Stimulated activated CD8-positive, alpha-beta memory T cell treated with anti-CD3 and anti-CD28 coated beads, Interleukin-4, amount 100 ng/mL, for 24 hours (primary cell): ENCODE measurements around the gene ANKFN1.
"Not testable (repeated sequence)": the region's sequence is repeated elsewhere in the genome, so short reads cannot be mapped to it uniquely, and the experiment has no call there.

Experiments
- DNase-seq: peaks from one replicate; pipeline ENCODE4 v3.0.0-alpha.2; 2020; ENCODE audit warnings: low read depth

The ANKFN1 gene

DNA sequence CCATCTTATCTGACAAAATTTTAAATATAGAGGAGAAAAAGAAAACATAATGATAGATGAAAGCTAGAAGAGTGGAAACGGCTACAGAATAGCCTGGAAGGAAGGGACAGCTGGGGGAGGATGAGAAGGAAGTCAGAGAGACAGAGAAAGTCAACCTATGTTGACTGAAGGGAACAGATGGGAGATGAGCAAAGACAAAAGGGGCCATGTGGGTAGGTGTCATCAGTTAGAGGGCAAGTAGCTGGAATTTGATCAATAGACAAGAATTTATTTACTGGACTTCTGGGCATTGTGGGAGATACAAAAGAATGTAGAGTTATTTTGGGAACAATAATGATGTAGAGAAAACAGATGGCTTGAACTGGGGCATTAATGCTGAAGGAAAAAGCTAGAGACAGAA is 194.4 kb downstream of the ANKFN1 start:
- no peak for DNase-seq

DNA sequence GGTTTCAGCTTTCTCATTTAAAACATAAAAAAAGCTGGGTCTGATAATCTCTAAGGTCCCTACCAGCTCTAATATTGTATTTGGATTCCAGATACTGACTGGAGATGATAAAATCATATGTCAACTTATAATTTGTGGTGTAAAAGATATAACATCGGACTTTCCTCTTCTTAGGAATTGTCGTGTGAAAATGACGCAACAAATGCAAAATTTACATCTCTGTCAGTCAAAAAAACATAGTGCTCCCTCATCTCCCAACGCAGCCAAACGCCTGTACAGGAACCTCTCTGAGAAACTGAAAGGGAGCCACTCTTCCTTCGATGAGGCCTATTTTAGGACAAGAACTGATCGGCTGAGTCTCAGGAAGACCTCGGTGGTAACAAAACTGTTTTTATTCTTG is 197.3 kb downstream of the ANKFN1 start:
- DNase-seq, result no peak

DNA sequence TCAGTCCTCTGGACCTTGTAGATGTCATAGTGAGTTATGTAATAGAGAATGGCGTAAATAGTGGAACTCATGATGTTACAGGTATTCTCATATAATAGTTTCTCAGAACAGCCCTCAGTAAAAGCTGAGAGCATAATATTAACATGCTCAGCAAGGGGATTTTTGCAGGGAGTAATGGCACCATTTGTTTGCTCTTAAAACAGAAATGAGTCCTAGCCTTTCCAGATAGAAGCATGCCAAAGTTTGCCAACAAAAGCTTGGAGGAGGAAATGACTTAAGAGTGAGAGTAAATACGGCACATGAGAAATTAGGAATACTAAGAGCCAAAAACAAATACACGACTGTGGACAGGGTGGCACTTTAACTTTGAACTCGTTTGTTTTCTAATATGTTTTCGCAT is 198.4 kb downstream of the ANKFN1 start:
- no peak for DNase-seq

DNA sequence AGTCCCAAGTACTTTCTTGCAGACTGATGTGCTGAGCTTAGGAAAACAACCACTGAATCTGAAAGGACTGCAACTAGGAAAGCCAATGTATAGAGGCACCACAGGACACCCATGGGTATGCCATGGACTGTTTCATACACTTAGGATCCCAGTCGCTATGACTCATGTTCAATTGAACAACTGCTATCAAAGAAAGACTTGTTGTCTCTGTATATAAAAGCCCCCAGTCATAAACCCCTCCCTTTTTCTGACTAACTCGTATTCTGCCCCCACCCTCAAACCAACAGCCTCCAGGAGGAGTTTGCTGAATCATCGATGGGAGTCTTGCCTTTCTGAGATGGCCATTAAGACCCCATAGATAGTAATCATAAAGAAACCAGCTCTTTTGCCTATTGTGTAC is 205.4 kb downstream of the ANKFN1 start:
- no peak for DNase-seq

DNA sequence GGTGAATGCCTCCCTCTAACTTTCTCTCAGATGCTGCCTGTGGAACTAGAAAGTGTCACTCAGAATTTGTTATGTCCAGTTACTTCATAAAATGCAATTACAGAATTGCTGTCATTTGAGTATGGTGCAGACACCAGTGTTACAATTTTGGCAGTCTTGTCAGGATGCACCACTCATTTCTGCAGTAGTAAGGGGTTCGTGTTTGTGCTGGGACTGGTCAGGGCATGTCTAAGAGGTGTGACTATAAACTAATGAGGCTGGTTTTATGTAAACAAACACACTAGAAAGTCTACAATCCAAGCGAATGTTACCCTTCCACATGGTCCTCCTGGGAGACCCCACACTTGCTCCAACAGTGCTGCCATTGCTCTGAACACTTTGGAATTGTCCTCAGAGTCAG is 206.2 kb downstream of the ANKFN1 start:
- DNase-seq, result no peak

DNA sequence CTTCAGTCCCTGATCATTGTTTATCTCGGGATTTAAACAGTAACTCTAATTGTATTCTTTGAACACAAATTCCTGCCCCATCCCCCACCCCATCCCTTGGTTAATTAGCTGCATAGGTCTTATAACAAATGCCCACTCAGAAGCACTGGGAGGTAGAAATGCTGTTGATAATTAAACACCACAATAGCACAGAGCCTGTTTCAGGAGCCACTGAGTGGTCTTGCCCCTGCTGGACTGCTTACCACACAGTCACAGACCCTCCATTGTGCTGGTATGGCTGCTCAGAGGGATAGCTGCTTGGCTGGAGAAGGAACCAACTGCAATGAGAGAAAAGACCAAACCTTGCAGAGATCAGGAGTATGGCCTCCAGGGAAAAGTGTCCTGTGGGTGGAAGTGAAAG is 214.1 kb downstream of the ANKFN1 start:
- DNase-seq, result no peak

DNA sequence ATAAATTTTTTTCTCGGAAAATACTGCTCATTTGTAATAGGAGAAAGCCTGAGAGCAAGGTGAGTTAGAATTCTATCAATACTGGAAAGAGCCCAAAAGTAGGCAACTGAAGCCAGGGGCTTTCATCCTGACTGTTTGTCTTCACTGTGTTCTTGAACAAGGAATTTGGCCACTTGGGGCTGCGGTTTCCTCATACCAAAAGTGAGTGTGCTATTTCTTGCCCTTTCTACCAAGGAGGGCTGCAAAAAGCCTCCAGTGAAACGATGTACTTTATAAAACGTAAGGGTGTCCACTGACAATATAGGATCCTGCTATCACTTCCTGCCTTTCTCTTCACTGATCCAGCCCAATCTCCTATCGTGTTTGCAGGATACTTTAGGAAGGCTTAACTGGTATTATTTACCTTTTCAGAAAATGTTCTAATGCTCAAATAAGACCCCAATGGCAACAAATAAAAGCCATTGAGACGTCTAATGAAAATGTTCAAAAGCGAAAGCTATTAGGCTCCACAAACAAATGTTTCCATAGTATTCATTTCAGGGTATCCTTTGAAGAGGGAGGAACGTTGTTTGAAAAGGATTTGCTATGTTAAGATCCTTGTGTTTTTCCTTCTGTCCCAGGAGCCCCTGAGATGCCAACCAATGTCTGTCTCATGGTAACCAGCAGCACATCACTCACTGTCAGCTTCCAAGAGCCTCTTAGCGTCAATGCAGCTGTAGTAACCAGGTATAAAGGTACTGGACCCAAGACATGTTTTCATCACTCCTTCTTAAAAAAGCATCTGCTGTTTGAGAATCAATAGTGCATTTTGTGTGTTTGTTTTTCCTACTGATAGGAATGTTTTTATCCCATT is 220.9 kb downstream of the ANKFN1 start:
- no peak for DNase-seq

DNA sequence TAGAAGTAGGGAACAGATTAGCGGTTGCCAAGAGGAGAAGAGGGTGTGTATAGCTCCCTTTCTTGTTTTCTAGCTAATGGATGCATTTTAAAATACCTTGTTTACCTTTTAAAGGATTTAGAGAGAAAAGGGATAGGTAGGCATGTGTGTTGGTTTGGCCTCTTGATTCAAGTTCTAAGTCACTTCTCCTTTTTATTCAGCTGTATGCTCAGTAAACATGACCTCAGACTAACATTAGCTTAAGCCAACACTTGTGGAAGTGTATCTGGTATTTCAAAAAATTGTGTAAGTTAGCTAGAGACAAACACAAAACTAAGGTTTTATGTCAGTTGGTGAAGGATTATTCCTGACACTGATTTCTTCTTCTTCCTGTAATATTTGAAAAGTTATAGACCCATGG is 236.1 kb downstream of the ANKFN1 start:
- DNase-seq, result no peak

DNA sequence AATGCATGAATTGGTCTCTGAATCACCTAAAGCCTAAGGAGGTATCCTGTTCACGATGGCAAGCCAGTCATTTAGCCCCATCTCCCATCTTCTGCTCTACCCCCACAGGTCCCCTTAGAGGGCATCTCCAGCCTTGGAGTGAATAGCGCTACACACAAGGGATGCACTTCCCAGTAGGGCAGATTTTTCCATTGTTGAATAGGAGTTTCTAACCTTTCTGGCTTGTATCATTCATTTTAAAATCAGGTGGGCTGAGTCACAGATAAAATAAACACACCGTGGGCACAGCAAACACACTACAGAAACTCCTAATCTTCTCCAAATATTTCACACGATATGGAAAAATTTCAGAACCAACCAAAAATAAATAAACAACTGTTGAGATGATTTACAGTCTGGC is 239.0 kb downstream of the ANKFN1 start:
- no peak for DNase-seq

DNA sequence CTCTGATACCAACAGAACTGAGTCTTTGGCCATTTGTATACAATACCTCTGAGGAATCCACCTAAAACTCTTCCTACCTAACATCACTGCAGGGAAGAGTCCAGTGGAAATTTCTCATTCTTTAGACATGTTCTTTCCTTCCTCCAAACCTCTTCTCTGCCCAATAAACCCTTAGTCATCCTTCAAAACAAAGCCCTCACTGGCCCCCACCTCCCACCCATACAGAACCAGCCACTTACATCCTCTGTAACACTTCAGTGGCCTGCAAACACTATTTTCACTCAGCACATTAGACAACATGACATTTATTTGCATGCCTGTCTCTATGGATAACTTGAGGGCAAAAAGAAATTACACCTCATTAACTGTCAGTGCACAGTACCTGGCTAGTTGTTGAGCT is 239.9 kb downstream of the ANKFN1 start:
- no peak for DNase-seq

DNA sequence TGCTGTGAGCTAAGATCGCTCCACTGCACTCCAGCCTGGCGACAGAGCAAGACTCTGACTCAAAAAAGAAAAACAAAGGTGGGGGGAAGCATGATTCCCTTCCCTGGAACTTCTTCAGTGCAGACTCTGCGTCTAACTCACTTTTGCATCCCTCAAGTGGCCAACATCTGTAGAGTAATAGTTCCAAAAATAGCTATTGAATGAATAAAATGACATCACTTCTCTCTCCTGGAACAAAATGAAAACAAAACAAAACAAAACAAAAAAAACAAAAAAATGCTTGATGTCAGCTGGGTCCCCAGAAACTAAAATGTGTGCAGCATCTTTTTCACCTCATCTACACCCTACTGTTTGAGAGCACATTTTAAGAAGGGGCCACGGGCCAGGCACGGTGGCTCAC is 242.5 kb downstream of the ANKFN1 start:
- no peak for DNase-seq

DNA sequence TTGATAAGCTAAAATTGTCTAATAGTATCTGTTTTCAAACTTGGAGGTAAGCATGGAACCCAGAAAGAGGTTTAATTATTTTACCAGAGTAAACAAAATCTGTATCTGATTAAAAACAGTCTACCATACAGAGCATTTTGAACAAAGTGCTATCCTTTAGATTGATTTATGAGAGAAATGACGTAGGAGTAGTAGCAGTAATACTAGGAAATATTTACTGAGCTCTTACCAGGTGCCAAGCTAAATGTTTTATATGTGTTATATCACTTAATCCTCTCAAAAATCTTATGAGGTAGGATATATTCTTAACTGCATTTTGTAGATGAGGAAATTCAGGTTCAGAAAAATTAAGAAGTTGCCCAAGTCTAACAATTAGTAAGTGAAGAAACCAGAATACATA is 253.8 kb downstream of the ANKFN1 start:
- no peak for DNase-seq

DNA sequence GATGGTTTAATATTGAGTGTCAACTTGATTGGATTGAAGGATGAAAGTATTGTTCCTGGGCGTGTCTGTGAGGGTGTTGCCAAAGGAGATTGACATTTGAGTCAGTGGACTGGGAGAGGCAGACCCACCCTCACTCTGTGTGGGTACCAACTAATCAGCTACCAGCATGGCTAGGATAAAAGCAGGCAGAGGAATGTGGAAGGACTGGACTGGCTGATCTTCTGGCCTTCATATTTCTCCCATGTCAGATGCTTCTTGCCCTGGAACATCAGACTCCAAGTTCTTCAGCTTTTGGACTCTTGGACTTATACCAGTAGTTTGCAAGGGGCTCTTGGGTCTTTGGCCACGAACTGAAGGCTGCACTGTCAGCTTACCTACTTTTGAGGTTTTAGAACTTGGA is 259.1 kb downstream of the ANKFN1 start:
- not testable (repeated sequence) for DNase-seq

DNA sequence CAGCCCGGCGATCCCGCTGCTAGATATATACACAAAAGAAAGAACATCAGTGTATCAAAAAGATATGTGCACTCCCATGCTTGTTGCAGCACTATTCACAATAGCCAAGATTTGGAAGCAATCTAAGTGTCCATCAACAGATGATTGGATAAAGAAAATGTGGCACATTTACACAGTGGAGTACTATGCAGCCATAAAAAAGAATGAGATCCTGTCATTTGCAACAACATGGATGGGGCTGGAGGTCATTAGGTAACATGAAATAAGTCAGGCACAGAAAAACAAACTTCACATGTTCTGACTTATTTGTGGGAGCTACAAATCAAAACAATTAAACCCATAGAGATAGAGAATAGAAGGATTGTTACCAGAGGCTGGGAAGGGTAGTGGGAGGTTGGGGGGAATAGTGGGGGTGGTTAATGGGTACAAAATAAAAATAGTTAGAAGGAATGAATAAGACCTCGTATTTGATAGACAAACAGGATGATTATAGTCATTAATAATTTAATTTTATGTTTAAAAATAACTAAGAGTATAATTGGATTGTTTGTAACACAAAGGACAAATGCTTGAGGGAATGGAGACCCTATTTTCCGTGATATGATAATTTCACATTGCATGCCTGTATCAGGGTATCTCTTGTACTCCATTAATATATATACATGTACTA is 263.5 kb downstream of the ANKFN1 start:
- no peak for DNase-seq

DNA sequence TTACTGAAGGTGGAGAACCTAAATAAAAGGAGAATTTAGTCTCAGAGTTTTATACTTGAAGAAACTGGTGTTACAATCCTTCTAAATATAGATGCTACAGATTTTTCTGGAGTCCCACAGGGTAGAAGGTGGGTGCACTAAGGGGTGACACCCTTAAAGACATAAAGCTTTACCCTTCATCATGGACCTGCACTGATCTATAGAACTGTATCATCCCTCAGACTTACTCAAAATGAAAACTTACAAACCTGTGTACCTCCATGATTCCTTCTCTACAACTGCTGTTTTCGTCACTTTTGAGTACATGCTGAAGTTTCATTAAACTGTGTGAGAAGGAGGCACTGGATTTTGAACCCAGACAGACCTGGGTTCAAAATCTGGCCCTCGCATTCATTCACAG is 270.7 kb downstream of the ANKFN1 start:
- DNase-seq, result no peak

DNA sequence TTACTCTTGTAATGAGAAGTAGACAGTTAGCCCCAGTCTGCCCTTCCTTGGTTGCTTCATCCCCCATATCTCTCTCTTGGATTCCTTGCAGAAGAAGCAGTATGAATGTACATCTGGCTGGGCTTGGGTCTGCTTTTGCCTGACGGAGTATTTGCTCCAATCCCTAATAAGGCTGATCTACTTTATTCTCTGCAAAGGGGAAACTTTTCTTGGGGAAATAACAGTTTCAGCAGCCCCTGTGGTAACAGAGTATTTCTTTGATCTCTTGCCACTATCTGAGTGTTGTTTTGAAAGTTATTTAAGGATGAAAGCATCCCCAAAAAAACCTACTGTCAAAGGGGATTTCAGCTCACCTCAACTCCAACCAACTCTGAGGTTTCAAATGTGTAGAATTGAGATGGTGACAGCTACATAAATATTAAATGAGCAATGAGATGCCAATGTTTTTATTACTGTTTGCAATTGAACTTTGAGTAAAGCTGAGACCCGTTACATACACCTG is 271.3 kb downstream of the ANKFN1 start:
- DNase-seq, result no peak

DNA sequence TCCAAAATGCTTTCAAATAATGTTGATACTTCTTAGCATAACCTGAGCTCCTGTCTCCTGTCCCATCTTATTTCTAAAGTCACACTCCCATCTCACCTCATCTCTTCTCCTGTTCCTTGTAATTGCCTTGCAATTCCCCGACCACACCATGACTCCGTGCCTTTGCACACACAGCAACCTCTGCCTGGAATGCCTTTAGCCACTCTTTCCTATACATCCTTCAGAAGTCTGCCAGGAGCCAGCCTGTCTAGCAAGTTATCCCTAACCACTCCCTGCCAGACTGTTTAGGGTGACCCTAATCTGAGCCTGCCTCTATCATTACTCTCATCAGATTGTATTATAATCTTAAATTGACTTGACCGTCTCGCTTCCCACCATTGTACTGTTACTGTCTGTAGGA is 272.2 kb downstream of the ANKFN1 start:
- no peak for DNase-seq

DNA sequence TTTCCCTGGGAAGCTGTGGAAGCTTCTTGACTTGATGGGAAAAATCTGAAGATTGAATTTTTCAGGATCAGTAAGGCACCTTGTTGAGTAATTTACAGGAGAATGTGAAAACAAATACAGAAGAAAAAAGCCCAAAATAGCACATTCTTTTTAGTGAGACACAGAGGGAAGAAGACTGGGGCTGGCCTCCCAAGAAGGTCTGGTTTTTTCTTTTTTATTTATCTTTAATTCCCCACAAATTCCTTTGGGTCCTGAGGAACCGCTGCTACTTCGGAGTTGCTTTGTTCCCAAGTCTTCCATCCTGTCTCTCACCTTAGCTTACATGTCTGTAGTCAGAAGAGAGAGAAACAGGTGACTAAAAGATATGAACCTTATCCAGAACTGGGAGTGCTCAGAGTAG is 273.6 kb downstream of the ANKFN1 start:
- no peak for DNase-seq

DNA sequence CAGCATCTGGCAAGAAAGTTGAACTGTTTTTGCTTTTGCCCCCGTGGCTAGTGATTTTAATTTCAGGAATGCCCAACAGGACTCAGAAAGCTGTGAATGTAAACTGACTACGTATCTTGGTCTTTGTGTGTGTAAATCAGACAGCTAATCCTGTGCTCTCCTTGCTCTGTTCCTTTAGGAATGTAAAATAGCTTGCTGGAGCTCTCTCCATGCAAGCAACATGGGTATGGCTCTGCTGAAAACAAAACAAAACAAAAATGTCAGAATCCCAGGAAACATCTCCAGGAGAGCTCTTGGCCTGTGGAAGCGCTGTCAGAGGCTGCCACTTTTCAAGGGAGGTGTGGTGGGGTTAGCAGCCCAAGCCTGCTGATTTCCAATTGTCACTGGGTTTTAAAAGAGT is 278.5 kb downstream of the ANKFN1 start:
- no peak for DNase-seq

DNA sequence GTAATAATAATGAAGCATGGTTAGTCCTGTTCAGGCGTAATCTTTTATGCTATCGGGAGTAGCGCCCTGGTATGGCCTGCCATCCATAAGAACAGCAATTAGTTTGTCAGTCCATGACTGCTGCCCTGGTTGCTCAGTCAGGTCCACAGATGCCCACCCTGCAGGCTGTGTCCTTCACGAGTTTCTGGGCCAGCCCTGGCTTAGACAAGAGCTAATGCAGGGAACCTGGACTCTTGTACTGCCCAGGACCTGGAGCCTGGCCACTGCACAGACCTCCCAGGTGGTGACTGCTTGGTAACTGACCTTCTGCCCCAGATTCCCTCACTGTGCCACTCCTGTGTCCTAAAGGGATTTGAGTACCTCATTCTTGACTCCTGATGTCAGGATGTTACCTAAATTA is 279.2 kb downstream of the ANKFN1 start:
- DNase-seq, result no peak

DNA sequence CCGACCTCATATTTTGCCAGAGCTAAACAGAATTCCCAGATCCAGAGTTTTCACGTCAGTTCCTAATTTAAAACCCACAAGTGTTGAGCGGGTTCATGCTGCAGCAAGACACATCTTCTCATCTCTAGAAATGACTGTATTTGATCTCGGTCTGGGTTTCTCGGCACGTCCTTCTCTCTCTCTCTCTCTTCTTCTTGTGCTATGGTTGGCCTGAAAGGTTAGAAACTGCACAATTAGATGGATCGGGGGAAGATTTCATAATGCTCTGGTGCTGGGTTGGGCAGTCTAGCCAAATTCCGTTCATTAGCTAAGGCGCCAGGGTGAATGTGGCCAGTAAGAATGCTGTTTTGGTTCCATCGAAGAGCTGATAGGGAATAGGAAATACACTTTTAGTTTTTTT is 281.3 kb downstream of the ANKFN1 start:
- DNase-seq, result no peak

DNA sequence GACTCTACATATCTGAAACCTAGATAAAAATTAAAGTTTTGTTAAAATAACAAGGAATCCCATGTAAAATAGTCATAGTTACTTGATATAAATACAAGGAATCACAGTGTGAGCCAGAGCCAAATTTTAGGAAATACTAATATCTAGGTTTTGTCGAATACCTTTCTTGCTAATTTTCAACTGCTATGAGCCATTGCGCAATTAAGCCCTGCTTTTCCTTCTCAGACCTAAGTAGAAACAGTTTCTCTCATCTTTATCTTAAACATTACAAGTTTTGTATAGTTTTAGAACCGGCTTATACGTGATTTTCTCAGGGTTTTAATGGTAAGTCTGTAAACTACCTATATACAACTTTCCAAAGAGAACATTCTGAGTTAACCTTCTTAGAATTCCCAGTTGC is 282.9 kb downstream of the ANKFN1 start:
- no peak for DNase-seq

DNA sequence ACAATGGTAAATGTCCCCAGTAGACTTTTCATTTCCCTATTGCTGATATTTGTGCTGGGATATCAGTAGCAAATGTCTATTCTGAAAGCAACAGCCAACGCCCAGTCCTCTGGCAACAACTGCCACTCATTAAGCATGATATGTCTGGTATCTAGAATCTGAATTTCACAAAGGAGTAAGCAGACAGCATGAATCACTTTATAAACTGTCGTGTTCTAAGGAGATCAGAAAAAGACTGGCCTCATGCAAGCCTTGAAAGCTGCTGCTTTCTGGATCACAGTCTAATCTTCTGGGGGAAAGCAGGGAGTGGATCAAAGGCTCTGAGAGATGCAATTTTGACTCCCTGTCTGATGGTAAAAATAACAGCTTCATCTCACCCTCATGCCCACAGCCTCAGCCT is 287.1 kb downstream of the ANKFN1 start:
- no peak for DNase-seq

DNA sequence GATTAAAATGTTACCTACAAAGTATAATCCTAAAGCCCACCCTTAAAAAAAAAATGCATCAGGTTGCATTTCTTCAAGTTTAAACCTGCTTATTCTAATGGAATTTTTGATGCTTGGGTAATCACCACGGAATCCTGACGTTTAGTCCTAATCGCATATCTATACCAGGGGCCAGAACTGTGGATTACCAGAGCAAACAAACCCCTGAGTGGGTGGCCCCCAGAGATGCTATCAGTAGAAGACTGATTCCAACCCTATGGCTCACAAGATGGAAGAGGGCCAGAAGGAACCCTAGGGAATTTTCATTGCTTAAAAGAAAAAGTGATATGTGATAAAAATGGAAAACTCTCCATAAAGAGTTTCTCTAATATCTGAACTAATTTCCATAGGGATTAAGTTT is 288.0 kb downstream of the ANKFN1 start:
- no peak for DNase-seq
